Mesendoderm (in vitro differentiated cells): Measurements from ENCODE around the gene TPSD1.
"Not testable (repeated sequence)": the region's sequence is repeated elsewhere in the genome, so short reads cannot be mapped to it uniquely, and the experiment has no call there.

ENCODE experiments used
- DNase-seq: peaks from one replicate; pipeline ENCODE4 v3.0.0; 2013
- H2AK5ac ChIP-seq: 2 replicates; pipeline ENCODE4 v1.6.1; 2013; ENCODE audit warnings: low read length, inconsistent platforms
- H2BK120ac ChIP-seq: 2 replicates; pipeline ENCODE4 v1.6.1; 2013; ENCODE audit warnings: low read depth, mild to moderate bottlenecking, low read length, moderate library complexity, mixed read lengths
- H2BK15ac ChIP-seq: replicated peaks from 2 replicates; pipeline ENCODE4 v1.6.1; 2013; ENCODE audit warnings: low read depth, mild to moderate bottlenecking, moderate library complexity
- H2BK5ac ChIP-seq: 2 replicates; pipeline ENCODE4 v1.6.1; 2013; ENCODE audit warnings: low read length, inconsistent platforms
- H3K18ac ChIP-seq: 2 replicates; pipeline ENCODE4 v1.6.1; 2013; ENCODE audit warnings: mild to moderate bottlenecking, low read length, mixed read lengths
- H3K23ac ChIP-seq: one replicate; pipeline ENCODE4 v1.6.1; 2013; ENCODE audit warnings: low read length
- H3K27ac ChIP-seq: 2 replicates; pipeline ENCODE4 v1.5.1; 2013; ENCODE audit warnings: low read depth, mild to moderate bottlenecking, inconsistent platforms, low read length, moderate library complexity
- H3K27me3 ChIP-seq: 2 replicates; pipeline ENCODE4 v1.6.1; 2013; ENCODE audit warnings: low read length, control low read depth, mild to moderate bottlenecking, inconsistent platforms; ENCODE audit not compliant: insufficient read depth, poor library complexity
- H3K36me3 ChIP-seq: 2 replicates; pipeline ENCODE4 v1.6.1; 2013; ENCODE audit warnings: low read length, inconsistent platforms; ENCODE audit not compliant: control insufficient read depth, insufficient read depth
- H3K4ac ChIP-seq: one replicate; pipeline ENCODE4 v1.6.1; 2013; ENCODE audit warnings: low read depth, mild to moderate bottlenecking, low read length, moderate library complexity
- H3K4me1 ChIP-seq: 2 replicates; pipeline ENCODE4 v1.6.1; 2013; ENCODE audit warnings: low read depth, low read length, inconsistent platforms; ENCODE audit not compliant: control insufficient read depth
- H3K4me2 ChIP-seq: 2 replicates; pipeline ENCODE4 v1.6.1; 2013; ENCODE audit warnings: low read length
- H3K4me3 ChIP-seq: 2 replicates; pipeline ENCODE4 v1.5.1; 2013; ENCODE audit warnings: mild to moderate bottlenecking, low read length
- H3K56ac ChIP-seq: one replicate; pipeline ENCODE4 v1.6.1; 2013; ENCODE audit warnings: low read length
- H3K79me1 ChIP-seq: 2 replicates; pipeline ENCODE4 v1.6.1; 2013; ENCODE audit warnings: low read length, inconsistent platforms
- H3K79me2 ChIP-seq: 2 replicates; pipeline ENCODE4 v1.6.1; 2013; ENCODE audit warnings: mild to moderate bottlenecking, low read length; ENCODE audit not compliant: control insufficient read depth, insufficient read depth
- H3K9ac ChIP-seq: 2 replicates; pipeline ENCODE4 v1.6.1; 2013; ENCODE audit warnings: low read length, inconsistent platforms
- H4K5ac ChIP-seq: one replicate; pipeline ENCODE4 v1.6.1; 2013; ENCODE audit warnings: low read length
- H4K8ac ChIP-seq: one replicate; pipeline ENCODE4 v1.6.1; 2013; ENCODE audit warnings: low read depth, mild to moderate bottlenecking, control low read depth, low read length, moderate library complexity
- WGBS: extraction: QIAGEN DNeasy Blood & Tissue Kit; methylation state at CpG from one replicate; pipeline ENCODE4 v1.1.7; 2013; ENCODE audit warnings: low lambda C conversion rate, missing lambda C conversion rate; ENCODE audit not compliant: insufficient coverage; ENCODE audit errors: extremely low coverage; 5-methylcytosine and 5-hydroxymethylcytosine counted together

TPSD1 gene

DNA sequence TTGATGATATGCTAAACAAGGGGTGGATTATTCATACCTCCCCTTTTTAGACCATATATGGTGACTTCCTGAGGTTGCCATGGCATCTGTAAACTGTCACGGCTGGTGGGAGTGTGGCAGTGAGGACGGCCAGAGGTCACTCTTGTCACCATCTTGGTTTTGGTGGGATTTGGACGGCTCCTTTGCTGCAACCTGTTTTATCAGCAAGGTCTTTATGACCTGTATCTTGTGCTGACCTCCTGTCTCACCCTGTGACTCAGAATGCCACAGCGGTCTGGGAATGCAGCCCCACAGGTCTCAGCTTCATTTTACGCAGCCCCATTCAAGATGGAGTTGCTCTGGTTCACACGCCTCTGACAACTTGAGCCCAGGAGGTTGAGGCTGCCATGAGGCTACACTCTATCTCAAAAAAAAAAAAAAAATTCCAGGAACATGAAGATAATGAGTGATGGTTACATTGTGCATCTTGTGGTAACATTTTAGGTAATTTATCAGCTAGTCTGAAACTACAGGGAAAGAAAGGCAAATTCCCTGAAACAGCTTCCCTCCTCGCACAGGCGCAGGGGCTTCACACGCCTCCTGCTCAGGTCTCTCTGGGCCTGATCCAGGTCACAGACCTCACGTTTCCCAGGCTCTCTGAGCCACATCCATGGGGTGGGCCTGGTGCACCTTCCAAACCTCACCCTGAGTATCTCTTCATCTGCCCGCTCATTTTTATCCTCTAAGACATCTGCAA, 38.2 kb downstream of the TPSD1 start:
- Histone ChIP-seq H4K8ac (no peak overlapping the region), H3K27ac (no peak overlapping the region), H3K4me3 (no peak overlapping the region), H2BK5ac (no peak overlapping the region), H2AK5ac (no peak overlapping the region), H4K5ac (no peak overlapping the region), H3K23ac (no peak overlapping the region), H3K36me3 (no peaks in the 10 kb centered on the region), H3K4ac (no peak overlapping the region), H3K4me1 (no peaks in the 10 kb centered on the region), H3K18ac (no peak overlapping the region), H3K56ac (no peak overlapping the region), H3K9ac (no peak overlapping the region), H3K79me1 (no peaks in the 10 kb centered on the region), H3K4me2 (no peak overlapping the region), H3K79me2 (no peaks in the 10 kb centered on the region), H3K27me3 (no peaks in the 10 kb centered on the region), H2BK15ac (no peak overlapping the region), H2BK120ac (no peak overlapping the region)
- no CpG with 5 or more reads among the region's 11 CpGs for WGBS
- no peak for DNase-seq

DNA sequence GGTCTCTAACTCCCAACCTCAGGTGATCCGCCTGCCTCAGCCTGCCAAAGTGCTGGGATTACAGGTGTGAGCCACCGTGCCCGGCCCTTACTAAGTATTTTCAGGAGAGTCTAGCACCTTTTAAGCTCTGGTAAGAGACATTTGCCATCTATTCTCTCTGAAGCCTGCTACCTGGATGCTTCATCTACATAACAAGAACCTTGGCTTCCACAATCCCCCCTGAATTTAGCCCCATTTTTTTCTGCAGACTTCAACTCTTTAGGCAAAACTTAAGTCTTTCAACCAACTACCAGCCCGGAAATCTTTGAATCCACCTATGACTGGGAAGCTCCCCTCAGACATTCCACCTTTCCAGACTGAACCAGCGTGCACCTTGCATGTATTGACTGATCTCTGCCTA, 39.6 kb downstream of the TPSD1 start:
- no peak overlapping the region for H2BK5ac ChIP-seq
- no peak overlapping the region for H2BK15ac ChIP-seq
- H3K36me3 ChIP-seq, result no peaks in the 10 kb centered on the region
- no peak overlapping the region for H3K18ac ChIP-seq
- H2BK120ac ChIP-seq, result no peak overlapping the region
- no peak overlapping the region for H3K4me2 ChIP-seq
- H3K79me1 ChIP-seq, result no peaks in the 10 kb centered on the region
- H3K27me3 ChIP-seq, result no peaks in the 10 kb centered on the region
- no peak overlapping the region for H2AK5ac ChIP-seq
- no peak overlapping the region for H3K9ac ChIP-seq
- no CpG with 5 or more reads among the region's 5 CpGs for WGBS
- no peak overlapping the region for H3K27ac ChIP-seq
- no peak overlapping the region for H4K8ac ChIP-seq
- no peaks in the 10 kb centered on the region for H3K79me2 ChIP-seq
- no peak for DNase-seq
- H3K23ac ChIP-seq, result no peak overlapping the region
- no peaks in the 10 kb centered on the region for H3K4me1 ChIP-seq
- H4K5ac ChIP-seq, result no peak overlapping the region
- H3K4ac ChIP-seq, result no peak overlapping the region
- H3K56ac ChIP-seq, result no peak overlapping the region
- H3K4me3 ChIP-seq, result no peak overlapping the region

DNA sequence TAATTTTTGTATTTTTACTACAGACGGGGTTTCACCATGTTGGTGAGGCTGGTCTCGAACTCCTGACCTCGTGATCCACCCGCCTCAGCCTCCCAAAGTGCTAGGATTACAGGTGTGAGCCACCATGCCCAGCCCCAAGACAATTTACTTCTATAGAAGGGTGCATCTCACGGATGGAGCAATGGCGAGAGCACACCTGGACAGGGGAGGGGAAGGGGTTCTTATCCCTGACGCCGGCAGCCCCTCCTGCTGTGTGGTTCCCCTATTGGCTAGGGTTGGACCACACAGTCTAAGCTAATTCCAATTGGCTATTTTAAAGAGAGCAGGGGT, 40.8 kb downstream of the TPSD1 start:
- H3K27me3 ChIP-seq, H2AK5ac ChIP-seq, H3K4me1 ChIP-seq, H3K18ac ChIP-seq, H3K56ac ChIP-seq, H3K4ac ChIP-seq, H2BK15ac ChIP-seq, H3K4me2 ChIP-seq, H3K79me1 ChIP-seq, H3K23ac ChIP-seq, H3K79me2 ChIP-seq, H3K4me3 ChIP-seq, H3K36me3 ChIP-seq, H2BK5ac ChIP-seq, H3K9ac ChIP-seq, H2BK120ac ChIP-seq, H4K8ac ChIP-seq, H3K27ac ChIP-seq, H4K5ac ChIP-seq, DNase-seq: not testable (repeated sequence)
- no CpG with 5 or more reads among the region's 8 CpGs for WGBS

DNA sequence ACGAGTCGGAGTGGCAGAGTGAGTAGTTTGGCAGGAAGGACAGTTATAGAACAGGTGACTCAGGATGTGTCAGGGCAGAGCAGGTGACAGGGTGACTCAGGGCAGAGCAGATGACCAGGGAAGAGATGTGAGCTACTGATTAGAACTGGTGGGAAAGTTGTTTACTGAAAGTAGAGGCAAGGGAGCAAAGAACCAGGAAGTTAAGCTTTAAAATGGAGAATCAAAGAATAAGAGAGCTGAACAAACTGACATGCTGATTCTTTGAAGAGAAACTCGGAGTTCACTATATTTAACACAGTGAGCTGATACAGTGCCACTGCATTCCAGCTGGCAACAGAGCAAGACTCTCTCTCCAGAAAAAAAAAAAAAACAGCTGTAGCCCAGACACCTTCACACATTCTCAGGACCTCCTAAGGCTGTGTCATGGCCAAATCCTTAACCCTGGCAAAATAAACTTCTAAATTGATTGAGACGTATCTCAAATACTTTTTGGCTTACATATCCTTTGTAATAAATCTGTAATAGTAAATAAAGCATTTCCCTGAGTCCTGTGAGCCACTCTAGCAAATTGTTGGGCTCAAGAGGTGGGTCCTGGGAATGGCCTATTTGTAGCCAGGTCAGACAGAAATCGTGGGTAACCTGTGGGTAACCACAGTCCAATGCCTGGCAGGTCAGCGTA, 41.3 kb downstream of the TPSD1 start:
- H3K27ac ChIP-seq, result no peak overlapping the region
- H3K79me2 ChIP-seq, result no peaks in the 10 kb centered on the region
- no peaks in the 10 kb centered on the region for H3K36me3 ChIP-seq
- no peak overlapping the region for H3K4me3 ChIP-seq
- no peaks in the 10 kb centered on the region for H3K27me3 ChIP-seq
- no peaks in the 10 kb centered on the region for H3K79me1 ChIP-seq
- H2AK5ac ChIP-seq, result no peak overlapping the region
- no peak overlapping the region for H3K9ac ChIP-seq
- H4K5ac ChIP-seq, result no peak overlapping the region
- no peak overlapping the region for H3K4me2 ChIP-seq
- no peak overlapping the region for H2BK120ac ChIP-seq
- H2BK15ac ChIP-seq, result no peak overlapping the region
- no peak overlapping the region for H3K56ac ChIP-seq
- no peak overlapping the region for H4K8ac ChIP-seq
- H3K23ac ChIP-seq, result no peak overlapping the region
- WGBS, result no CpG with 5 or more reads among the region's 6 CpGs
- no peaks in the 10 kb centered on the region for H3K4me1 ChIP-seq
- no peak overlapping the region for H2BK5ac ChIP-seq
- H3K18ac ChIP-seq, result no peak overlapping the region
- H3K4ac ChIP-seq, result no peak overlapping the region
- DNase-seq, result peak; percentile 77

DNA sequence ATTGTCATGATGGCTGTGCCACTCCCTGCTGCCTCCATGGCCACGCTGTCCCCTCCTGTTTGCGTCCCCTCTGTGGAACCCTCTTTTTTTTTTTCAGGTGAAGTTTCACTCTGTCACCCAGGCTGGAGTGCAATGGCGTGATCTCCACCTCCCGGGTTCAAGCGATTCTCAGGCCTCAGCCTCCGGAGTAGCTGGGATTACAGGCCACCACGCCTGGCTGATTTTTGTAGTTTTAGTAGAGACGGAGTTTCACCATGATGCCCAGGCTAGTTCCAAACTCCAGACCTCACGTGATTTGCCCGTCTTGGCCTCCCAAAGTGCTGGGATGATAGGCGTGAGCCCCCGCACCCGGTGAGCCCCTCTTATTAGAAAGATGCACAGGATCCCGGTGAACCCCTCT, 42.5 kb downstream of the TPSD1 start:
- H3K4me2 ChIP-seq, result no peak overlapping the region
- no peak overlapping the region for H3K56ac ChIP-seq
- H3K4ac ChIP-seq, result no peak overlapping the region
- no peaks in the 10 kb centered on the region for H3K79me1 ChIP-seq
- H3K27ac ChIP-seq, result no peak overlapping the region
- no peaks in the 10 kb centered on the region for H3K27me3 ChIP-seq
- WGBS, result no CpG with 5 or more reads among the region's 14 CpGs
- no peak overlapping the region for H2BK5ac ChIP-seq
- H3K9ac ChIP-seq, result no peak overlapping the region
- no peaks in the 10 kb centered on the region for H3K36me3 ChIP-seq
- DNase-seq, result no peak
- H3K4me3 ChIP-seq, result no peak overlapping the region
- H2AK5ac ChIP-seq, result no peak overlapping the region
- H3K23ac ChIP-seq, result no peak overlapping the region
- no peak overlapping the region for H4K5ac ChIP-seq
- H3K4me1 ChIP-seq, result no peaks in the 10 kb centered on the region
- no peak overlapping the region for H4K8ac ChIP-seq
- H2BK120ac ChIP-seq, result no peak overlapping the region
- H3K18ac ChIP-seq, result no peak overlapping the region
- no peaks in the 10 kb centered on the region for H3K79me2 ChIP-seq
- no peak overlapping the region for H2BK15ac ChIP-seq
